Measurements from ENCODE around the gene GALNT8. TPM values are rescaled to one million over a fixed set of nuclear protein-coding genes. Genes with fewer than 3 reads are reported as not detected.

GALNT8 gene
- total RNA-seq, 1 experiment from 2014 or later, result 8.8 TPM

DNA sequence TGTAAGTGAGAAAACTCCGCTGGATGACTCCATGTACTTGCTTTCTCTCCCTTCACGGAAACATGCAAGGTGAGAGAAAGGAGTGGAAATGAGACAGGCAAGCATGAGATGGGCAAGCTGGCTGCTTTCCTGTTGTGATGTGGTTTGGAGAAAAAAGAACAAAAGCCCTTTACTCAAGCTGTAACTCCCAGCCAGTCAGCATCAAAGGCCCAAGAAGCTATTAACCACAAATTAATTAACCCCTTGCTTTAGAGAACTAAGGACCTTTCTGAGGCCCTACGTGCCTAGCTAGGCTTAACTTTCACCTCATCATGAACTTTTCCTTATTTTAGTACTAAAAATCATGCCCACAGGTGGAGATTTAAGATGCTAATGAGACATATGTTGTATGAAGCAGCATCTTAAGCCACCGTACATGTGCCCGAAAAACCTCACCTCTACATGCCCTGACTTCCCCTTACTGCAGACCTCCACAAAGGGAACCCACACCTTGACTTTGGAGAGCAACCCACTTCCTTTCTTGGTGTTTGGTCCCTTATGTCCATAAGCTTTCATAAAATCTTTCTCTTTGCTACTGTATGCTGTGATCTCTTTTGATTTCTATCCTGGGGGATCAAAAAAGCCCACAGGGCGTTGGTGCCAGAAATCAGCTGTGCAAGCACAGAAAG lies 87.0 kb downstream of the GALNT8 start:
- peaks cover 62% of the 10 kb centered on the region for H3K27me3 Mint-ChIP-seq (ENCODE audit: low read depth)
- POLR2A ChIA-PET, result no interaction called here
- CTCF ChIA-PET, result interaction anchor here (1.2 kb wide), 1 partner anchor 51 kb away, joined by 3 read pairs; no protein-coding TSS in a partner anchor

GRCh38 chr12:4807813-4808212 lies 87.6 kb downstream of the GALNT8 start:
- Mint-ChIP-seq H3K4me3 (no peak overlapping the region), H3K4me1 (peaks cover 13% of the 10 kb centered on the region; the same call in 1 of the 2 replicates)

More for the DNA sequence above, 87.0 kb downstream of the GALNT8 start:
- H3K36me3 Mint-ChIP-seq, result peaks cover 12% of the 10 kb centered on the region
- H3K27ac Mint-ChIP-seq, result no peak overlapping the region
- no peak for ATAC-seq
- DNase-seq (ENCODE audit: low spot score), result no peak
- peaks cover 13% of the 10 kb centered on the region; the same call in 1 of the 2 replicates for H3K4me1 Mint-ChIP-seq
- TF ChIP-seq OVOL2 (CRISPR knock-in tag; IDR thresholded peaks at IDR 0.05; ENCODE audit: borderline replicate concordance) (no peak), ZSCAN18 (CRISPR knock-in tag; IDR thresholded peaks at IDR 0.05) (no peak), MXD4 (CRISPR knock-in tag; IDR thresholded peaks at IDR 0.05; ENCODE audit: borderline replicate concordance) (no peak), HMGXB4 (CRISPR knock-in tag; IDR thresholded peaks at IDR 0.05) (no peak), ZNF396 (CRISPR knock-in tag; IDR thresholded peaks at IDR 0.05; ENCODE audit: borderline replicate concordance) (no peak), GRHL2 (CRISPR knock-in tag; IDR thresholded peaks at IDR 0.05; ENCODE audit: insufficient replicate concordance, severe bottlenecking) (no peak)
- TF ChIP-seq, protein P1, sequence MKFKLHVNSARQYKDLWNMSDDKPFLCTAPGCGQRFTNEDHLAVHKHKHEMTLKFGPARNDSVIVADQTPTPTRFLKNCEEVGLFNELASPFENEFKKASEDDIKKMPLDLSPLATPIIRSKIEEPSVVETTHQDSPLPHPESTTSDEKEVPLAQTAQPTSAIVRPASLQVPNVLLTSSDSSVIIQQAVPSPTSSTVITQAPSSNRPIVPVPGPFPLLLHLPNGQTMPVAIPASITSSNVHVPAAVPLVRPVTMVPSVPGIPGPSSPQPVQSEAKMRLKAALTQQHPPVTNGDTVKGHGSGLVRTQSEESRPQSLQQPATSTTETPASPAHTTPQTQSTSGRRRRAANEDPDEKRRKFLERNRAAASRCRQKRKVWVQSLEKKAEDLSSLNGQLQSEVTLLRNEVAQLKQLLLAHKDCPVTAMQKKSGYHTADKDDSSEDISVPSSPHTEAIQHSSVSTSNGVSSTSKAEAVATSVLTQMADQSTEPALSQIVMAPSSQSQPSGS (CRISPR knock-in tag; IDR thresholded peaks at IDR 0.05; ENCODE audit: borderline replicate concordance, low read depth), result no peak
- no peak overlapping the region for H3K4me3 Mint-ChIP-seq
- H3K9me3 Mint-ChIP-seq, result no peaks in the 10 kb centered on the region

DNA sequence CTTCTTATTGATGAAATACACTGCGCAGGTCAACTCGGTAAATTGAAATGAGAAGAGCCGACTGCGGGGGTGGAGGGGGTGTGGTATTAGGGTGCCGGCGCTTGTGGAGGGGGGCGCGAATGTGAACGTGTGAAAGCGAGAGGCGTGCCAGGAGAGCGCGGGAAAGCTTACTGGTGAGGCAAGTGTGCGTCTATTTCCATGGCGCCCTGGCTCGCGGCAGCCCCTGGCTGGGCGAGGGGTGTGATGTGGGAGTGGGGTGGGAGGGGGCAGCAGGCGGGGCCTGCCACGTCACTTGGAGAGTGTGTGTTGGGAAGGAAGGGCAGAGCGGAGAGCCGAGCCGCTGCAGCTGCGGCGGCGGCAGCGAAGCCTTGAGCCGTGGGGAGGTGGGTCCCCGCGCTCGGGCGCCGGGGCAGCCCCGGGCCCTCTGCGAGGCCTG lies 88.8 kb downstream of the GALNT8 start:
- peak; percentile 69 for DNase-seq (ENCODE audit: low spot score)
- Mint-ChIP-seq H3K36me3 (peaks cover 12% of the 10 kb centered on the region), H3K27me3 (ENCODE audit: low read depth) (peaks cover 62% of the 10 kb centered on the region), H3K4me3 (peak overlapping the region; percentile 68), H3K4me1 (peaks cover 13% of the 10 kb centered on the region; the same call in 1 of the 2 replicates), H3K9me3 (no peaks in the 10 kb centered on the region), H3K27ac (no peak overlapping the region)
- CTCF ChIA-PET, result interaction anchor here (0.6 to 1.8 kb wide), 8 partner anchors 45 to 633 kb away, joined by 3 to 9 read pairs (median 3); partner anchors contain the start of genes AKAP3, KCNA1 and NDUFA9
- TF ChIP-seq SOX15 (CRISPR knock-in tag; IDR thresholded peaks at IDR 0.05) (no peak), ZNF121 (CRISPR knock-in tag; IDR thresholded peaks at IDR 0.05) (no peak), SMAD3 (CRISPR knock-in tag; IDR thresholded peaks at IDR 0.05; ENCODE audit: borderline replicate concordance) (peak; percentile 42; the same call in 1 of the 2 replicates), NR1H2 (CRISPR knock-in tag; IDR thresholded peaks at IDR 0.05) (no peak), NR3C1 (CRISPR knock-in tag; conservative IDR thresholded peaks at IDR 0.05; ENCODE audit: low read depth) (no peak), ZNF281 (CRISPR knock-in tag; IDR thresholded peaks at IDR 0.05) (no peak), MXD4 (CRISPR knock-in tag; IDR thresholded peaks at IDR 0.05; ENCODE audit: borderline replicate concordance) (no peak), MAX (CRISPR knock-in tag; IDR thresholded peaks at IDR 0.05) (peak; percentile 45; the same call in 1 of the 2 replicates), CREM (CRISPR knock-in tag; IDR thresholded peaks at IDR 0.05) (0 out of 2 replicates have a peak, but pooled peaks have one; percentile 24), NR2C2 (CRISPR knock-in tag; IDR thresholded peaks at IDR 0.05) (no peak)
- POLR2A ChIA-PET, result no interaction called here
- peak; percentile 78 for ATAC-seq

More at GRCh38 chr12:4807813-4808212, 87.6 kb downstream of the GALNT8 start:
- POLR2A ChIA-PET, result no interaction called here
- TF ChIP-seq SMAD3 (CRISPR knock-in tag; IDR thresholded peaks at IDR 0.05; ENCODE audit: borderline replicate concordance), result no peak
- Mint-ChIP-seq H3K27ac (no peak overlapping the region), H3K27me3 (ENCODE audit: low read depth) (peaks cover 63% of the 10 kb centered on the region), H3K9me3 (no peaks in the 10 kb centered on the region), H3K36me3 (peaks cover 12% of the 10 kb centered on the region)
- CTCF ChIA-PET, result interaction anchor here (1.2 kb wide), 1 partner anchor 50 kb away, joined by 3 read pairs; no protein-coding TSS in a partner anchor
- ATAC-seq (no peak), DNase-seq (ENCODE audit: low spot score) (no peak)
